GM12875 (cell line): ENCODE measurements around the gene WBP4.
A peak's percentile ranks its signal among the peaks of the same experiment; 100 is the strongest.

Experiments
- H3K4me3 ChIP-seq: one replicate; pipeline ENCODE4 v1.5.1; 2011; ENCODE audit warnings: low read depth, low read length, control low read depth
- CTCF ChIP-seq: IDR thresholded peaks from 2 replicates; pipeline ENCODE4 v1.5.1; 2011; ENCODE audit warnings: low read depth, mild to moderate bottlenecking, control low read depth, inconsistent platforms, low read length, moderate library complexity, borderline replicate concordance; ENCODE audit not compliant: insufficient read depth

WBP4 gene

DNA sequence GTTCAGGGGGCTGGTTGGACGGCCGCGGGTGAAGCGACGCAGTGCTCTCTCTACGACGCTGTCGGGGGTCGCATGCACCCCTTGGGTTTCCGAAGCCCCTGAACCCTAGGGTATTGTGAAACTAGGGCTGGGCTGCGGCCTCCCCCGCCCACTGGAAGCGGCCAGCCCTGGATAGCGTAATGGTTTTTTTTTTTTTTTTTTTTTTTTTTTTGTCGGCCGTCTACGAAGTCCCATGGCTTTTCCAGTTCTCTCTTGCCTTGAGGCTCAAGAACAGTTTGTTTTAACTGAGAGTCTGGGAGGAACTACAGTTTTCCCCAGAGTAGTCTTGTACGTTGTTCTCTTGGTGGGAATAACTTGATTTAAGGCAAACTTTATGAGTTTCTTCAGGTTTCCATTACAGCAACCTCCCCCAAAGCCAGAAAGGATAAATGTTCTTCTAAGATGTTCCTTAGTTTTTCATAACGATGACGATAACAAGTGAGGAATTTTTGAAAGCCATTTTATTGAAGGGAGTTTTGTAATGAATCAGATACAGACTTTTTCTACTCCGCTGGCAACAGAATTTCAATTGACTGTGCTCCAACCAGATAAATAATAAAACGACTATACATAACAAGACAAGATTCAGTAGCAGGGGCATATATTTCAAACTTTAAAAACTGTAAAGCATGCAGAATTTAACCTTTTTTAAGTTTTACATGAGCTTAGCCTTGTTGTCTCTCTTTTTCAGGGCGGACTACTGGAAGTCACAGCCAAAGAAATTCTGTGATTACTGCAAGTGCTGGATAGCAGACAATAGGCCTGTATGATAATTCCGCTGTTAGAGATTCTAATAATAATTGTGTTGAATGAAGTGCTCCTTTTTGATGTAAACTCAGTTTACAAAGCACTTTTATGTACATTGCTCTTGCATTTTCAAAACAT lies 867 bp downstream of the WBP4 start:
- TF ChIP-seq CTCF, result no peak
- peak overlapping the region; percentile 96 for H3K4me3 ChIP-seq

DNA sequence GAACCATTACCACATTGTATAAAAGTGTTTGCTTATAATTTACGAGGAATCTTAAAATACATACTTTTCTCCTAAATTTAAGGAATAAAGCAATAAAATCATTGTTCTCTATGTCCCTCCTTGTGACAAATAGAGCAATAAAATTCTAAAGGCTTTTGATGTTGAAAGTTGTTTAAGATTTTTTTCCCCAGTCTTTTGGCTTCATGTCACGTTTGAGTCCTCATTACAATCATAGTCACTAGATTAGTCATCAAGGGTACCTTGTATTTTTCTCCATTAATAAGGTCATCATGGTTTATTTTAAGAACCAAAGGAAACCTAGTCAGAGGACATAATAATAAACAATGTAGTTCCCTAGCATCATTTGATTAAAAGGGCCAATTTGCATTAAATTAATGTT lies 3.2 kb downstream of the WBP4 start:
- TF ChIP-seq CTCF, result no peak
- H3K4me3 ChIP-seq, result no peak overlapping the region

- TF ChIP-seq CTCF, result no peak
- H3K4me3 ChIP-seq, result no peak overlapping the region
Measured at GRCh38 chr13:41065078-41065477, 3.8 kb downstream of the WBP4 start.

DNA sequence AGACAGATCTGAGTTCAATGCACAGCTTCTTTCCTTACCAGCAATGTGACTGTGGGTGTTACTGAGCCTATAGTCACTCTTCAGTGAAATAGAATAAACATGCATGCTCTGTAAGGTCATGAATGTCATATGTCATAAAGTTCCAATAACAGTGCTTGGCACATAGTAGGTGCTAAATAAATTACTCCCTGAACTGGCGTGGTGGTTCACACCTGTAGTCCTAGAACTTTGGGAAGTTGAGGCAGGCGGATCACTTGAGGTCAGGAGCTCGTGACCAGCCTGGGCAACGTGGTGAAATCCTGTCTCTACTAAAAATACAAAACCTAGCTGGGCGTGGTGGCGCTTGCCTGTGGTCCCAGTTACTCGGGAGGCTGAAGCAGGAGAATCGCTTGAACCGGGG lies 13.2 kb downstream of the WBP4 start:
- H3K4me3 ChIP-seq, result no peak overlapping the region
- TF ChIP-seq CTCF, result no peak

GRCh38 chr13:41075034-41075433 lies 13.7 kb downstream of the WBP4 start:
- 0 out of 2 replicates have a peak, but pooled peaks have one; percentile 19 for TF ChIP-seq CTCF
- no peak overlapping the region for H3K4me3 ChIP-seq

DNA sequence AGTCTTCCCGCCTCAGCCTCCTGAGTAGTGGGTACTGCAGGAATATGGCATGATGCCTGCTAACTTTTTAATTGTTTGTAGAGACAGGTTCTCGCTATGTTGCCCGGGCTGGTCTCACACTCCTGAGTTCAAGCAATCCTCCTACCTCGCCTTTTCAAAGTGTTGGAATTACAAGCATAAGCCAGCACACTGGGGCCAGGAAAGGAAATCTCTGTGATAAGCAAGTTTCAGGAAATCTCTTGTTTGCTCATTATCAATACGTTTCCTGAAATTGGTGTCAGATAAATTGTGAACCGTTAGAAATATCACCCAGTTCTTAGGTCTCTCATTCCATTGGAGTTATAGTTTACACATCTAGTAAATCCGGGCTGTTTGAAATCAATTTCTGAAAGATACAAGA lies 14.2 kb downstream of the WBP4 start:
- H3K4me3 ChIP-seq, result no peak overlapping the region
- no peak for TF ChIP-seq CTCF

- TF ChIP-seq CTCF, result no peak
- no peak overlapping the region for H3K4me3 ChIP-seq
Measured at GRCh38 chr13:41077475-41077874, 16.2 kb downstream of the WBP4 start.
